Measurements from ENCODE around the gene ACAA1. TPM values are rescaled to one million over a fixed set of nuclear protein-coding genes. Genes with fewer than 3 reads are reported as not detected.

The ACAA1 gene
- total and polyA plus RNA-seq, 2 of the 4 experiments (the other 2 are of a cell fraction): 30.8 to 62.4 TPM

DNA sequence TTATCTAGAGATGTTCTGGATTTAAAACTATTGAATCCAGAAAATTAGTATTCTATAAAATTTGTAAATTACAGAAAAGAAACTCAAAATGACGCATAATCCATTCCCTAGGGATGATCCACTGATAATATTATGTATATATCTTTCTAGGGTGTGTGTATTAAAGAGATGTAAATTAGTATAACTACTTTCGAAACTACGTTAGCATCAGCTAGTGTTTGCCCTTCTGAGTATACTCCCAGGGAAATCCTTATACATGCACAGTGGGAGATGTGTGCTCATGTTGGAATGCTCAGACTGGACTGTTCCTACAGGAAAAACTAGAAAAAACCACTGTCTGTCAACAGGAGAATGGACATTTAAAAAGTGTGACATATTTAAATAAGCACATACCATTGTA is 36.4 kb downstream of the ACAA1 start:
- no peak overlapping the region for H3K4me3 ChIP-seq (ENCODE audit: insufficient read depth, low read depth, low read length)
- H2BK20ac ChIP-seq (ENCODE audit: low read depth, low read length): no peak overlapping the region
- H4K91ac ChIP-seq (ENCODE audit: insufficient read depth, low read depth, low read length): no peak overlapping the region
- H3K27me3 ChIP-seq (ENCODE audit: control insufficient read depth, insufficient read depth, low read length): peaks cover 52% of the 10 kb centered on the region
- ATAC-seq (ENCODE audit: low read depth) (no peak), DNase-seq (no peak)
- in situ Hi-C loops (cut with MboI; ENCODE audit: low sequenced_read_pairs): no loop called here
- no peak overlapping the region for H2AK5ac ChIP-seq (ENCODE audit: low read depth, low read length)
- no CpG with 5 or more reads among the region's 3 CpGs for WGBS, 2 experiments (ENCODE audit: extremely low coverage in 2 of 2, insufficient read length in 1 of 2)
- H4K20me1 ChIP-seq (ENCODE audit: insufficient read depth, low read length): no peaks in the 10 kb centered on the region
- H3K4ac ChIP-seq (ENCODE audit: low read depth, low read length): no peak overlapping the region
- no peaks in the 10 kb centered on the region for H3K4me1 ChIP-seq (ENCODE audit: control insufficient read depth, insufficient read depth, low read length)
- no peak overlapping the region for H4K5ac ChIP-seq (ENCODE audit: low read depth, low read length)
- no peak overlapping the region for H3K56ac ChIP-seq (ENCODE audit: extremely low read depth, insufficient read depth, low read length)
- no peak overlapping the region for H3K9ac ChIP-seq (ENCODE audit: low read depth, low read length)
- dilution Hi-C loops (cut with HindIII; ENCODE audit: low sequenced_read_pairs, unreplicated experiment): no loop called here
- no peak overlapping the region for H2BK120ac ChIP-seq (ENCODE audit: low read depth, low read length)
- no peaks in the 10 kb centered on the region for H3K9me3 ChIP-seq (ENCODE audit: control insufficient read depth, insufficient read depth, low read length)
- no peak overlapping the region for H2BK15ac ChIP-seq (ENCODE audit: low read depth, low read length)
- no peaks in the 10 kb centered on the region for H3K9me1 ChIP-seq (ENCODE audit: insufficient read depth, low read length)
- TF ChIP-seq RFX5 (IDR thresholded peaks at IDR 0.05; ENCODE audit: low read depth, low read length) (no peak), CHD1 (IDR thresholded peaks at IDR 0.05; ENCODE audit: low read depth, low read length) (no peak), ELK1 (IDR thresholded peaks at IDR 0.05; ENCODE audit: borderline replicate concordance, low read depth, low read length) (no peak), SMC3 (IDR thresholded peaks at IDR 0.05; ENCODE audit: low read depth, low read length) (no peak), POLR2A (IDR thresholded peaks at IDR 0.05; ENCODE audit: low read depth, low read length) (no peak)
- H3K4me2 ChIP-seq (ENCODE audit: low read depth, low read length): no peak overlapping the region
- ChIA-PET POLR2A (ENCODE audit: unreplicated experiment) (no interaction called here), CTCF (no interaction called here)
- H3K79me1 ChIP-seq (ENCODE audit: low read depth in 1 of 2, low read length in 2 of 2): no peaks in the 10 kb centered on the region
- no peak overlapping the region for H3K18ac ChIP-seq (ENCODE audit: low read depth, low read length)
- H3K27ac ChIP-seq (ENCODE audit: insufficient read depth, low read length): no peak overlapping the region
- no peak overlapping the region for H2BK5ac ChIP-seq (ENCODE audit: low read depth, low read length, poor library complexity, severe bottlenecking)
- intact Hi-C loops (cut with micrococcal nuclease): no loop called here
- H2AFZ ChIP-seq (replicated peaks; ENCODE audit: low read length, poor library complexity): no peak overlapping the region
- no peak overlapping the region for H4K8ac ChIP-seq (ENCODE audit: low read depth in 2 of 2, low read length in 2 of 2)
- H2AK9ac ChIP-seq (replicated peaks; ENCODE audit: low read depth, low read length, poor library complexity): no peak overlapping the region
- no peak overlapping the region for H3K23ac ChIP-seq (ENCODE audit: low read depth, low read length)
- no TSS peak for BruUV-seq (replicated peaks)
- H3K36me3 ChIP-seq (ENCODE audit: control insufficient read depth, insufficient read depth, low read length): no peaks in the 10 kb centered on the region
- no peak overlapping the region for H3K14ac ChIP-seq (replicated peaks; ENCODE audit: low read depth, low read length)
